ENCODE measurements around the gene CDK13. TPM values are rescaled to one million over a fixed set of nuclear protein-coding genes. Genes with fewer than 3 reads are reported as not detected.

CDK13 gene
- total and polyA plus RNA-seq, 2 donors (not counting 3 experiments of a cell fraction or from before 2014, with no cell fraction given): 24.5 to 56.7 TPM

DNA sequence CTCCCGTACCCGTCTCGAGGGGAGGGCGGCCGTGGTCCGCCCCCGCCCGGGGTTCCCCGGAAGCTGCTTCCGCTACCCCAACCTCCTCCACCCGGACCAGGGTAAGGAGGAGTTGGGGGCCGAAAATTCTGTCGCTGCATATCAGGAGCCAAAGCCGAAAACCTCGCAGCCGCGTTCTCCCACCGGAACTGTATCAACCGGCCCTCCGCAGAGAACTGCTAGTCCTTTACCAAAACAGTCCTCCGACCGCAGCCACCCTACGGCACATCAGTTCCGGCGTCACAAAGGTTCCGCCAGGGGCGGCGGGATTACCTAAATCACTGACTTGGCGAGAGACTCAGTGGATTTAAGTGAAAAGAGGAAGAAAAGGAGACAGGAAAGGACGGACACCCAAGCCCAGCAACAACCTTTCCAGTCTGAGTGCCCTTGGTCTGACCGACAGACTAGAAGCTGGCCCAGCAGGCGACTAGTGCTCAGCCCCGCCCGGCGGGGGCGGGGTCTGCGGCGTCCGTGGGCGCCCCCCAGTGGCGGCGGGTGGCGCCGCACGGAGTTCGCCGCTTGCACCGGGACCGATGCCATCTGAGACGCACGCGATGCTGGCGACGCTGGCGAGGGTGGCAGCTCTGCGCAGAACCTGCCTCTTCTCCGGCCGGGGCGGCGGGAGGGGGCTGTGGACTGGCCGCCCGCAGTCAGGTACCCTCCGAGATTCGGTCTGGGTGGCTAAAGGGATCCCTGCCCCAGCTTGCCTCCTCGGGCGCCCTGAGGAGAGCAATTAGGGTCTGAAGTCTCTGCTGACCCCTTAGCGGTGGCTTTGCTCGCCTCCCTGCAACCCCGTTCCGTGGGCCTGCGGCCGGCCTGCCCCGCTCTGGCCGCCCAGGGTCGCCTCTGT is 184.6 kb downstream of the CDK13 start, which contains the start of the genes MPLKIP and SUGCT:
Gene MPLKIP (minus strand): TSS at position 195 of the 889 bp plus-strand sequence. CDS start 55 bp downstream, at position 140.
Gene SUGCT (plus strand): TSS at position 578 of the 889 bp plus-strand sequence.
- Histone ChIP-seq H3K9me1 (replicated peaks; ENCODE audit: control insufficient read depth, extremely low read depth, insufficient read depth, low read length) (no peaks in the 10 kb centered on the region), H4K20me1 (replicated peaks; ENCODE audit: control insufficient read depth, extremely low read depth, insufficient read depth, low read length) (no peaks in the 10 kb centered on the region), H3K27ac (ENCODE audit: insufficient read depth, low read depth, low read length) (peak within 1 kb of the TSS; percentile 67), H3K36me3 (ENCODE audit: control insufficient read depth in 2 of 2, extremely low read depth in 1 of 2, insufficient read depth in 2 of 2, low read length in 2 of 2) (no peaks in the 10 kb centered on the region), H3K4me2 (ENCODE audit: insufficient read depth, low read length) (peak within 1 kb of the TSS; percentile 92), H2AFZ (ENCODE audit: low read depth, low read length) (peak within 1 kb of the TSS; percentile 91), H3K79me2 (ENCODE audit: control insufficient read depth, insufficient read depth, low read length) (peaks cover 45% of the 10 kb centered on the region), H3K27me3 (ENCODE audit: control insufficient read depth in 2 of 2, insufficient read depth in 2 of 2, low read length in 2 of 2) (no peaks in the 10 kb centered on the region), H3K9me3 (replicated peaks; ENCODE audit: control insufficient read depth, insufficient read depth, low read length) (no peaks in the 10 kb centered on the region), H3K4me3 (replicated peaks in 1 of 3; ENCODE audit: insufficient read depth in 1 of 3, low read depth in 1 of 3, low read length in 3 of 3) (peak within 1 kb of the TSS; percentile 63 to 99 (median 99)), H3K4me1 (ENCODE audit: control insufficient read depth, extremely low read depth, insufficient read depth, low read length) (peaks cover 14% of the 10 kb centered on the region), H3K9ac (replicated peaks; ENCODE audit: extremely low read depth, insufficient read depth, low read length) (peak within 1 kb of the TSS; percentile 75)
- BruUV-seq (replicated peaks): no TSS peak
- DNase-seq (ENCODE audit: low read depth, low spot score): peak; percentile 89
- dilution Hi-C loops (cut with MboI; ENCODE audit: extremely low pct_ligation_motif_present, low sequenced_read_pairs) (no loop called here), intact Hi-C loops (cut with micrococcal nuclease) (loop anchor here (1.0 to 10.0 kb wide), 4 partner anchors 164 to 1570 kb away; partner anchors contain the start of gene INHBA)
- CTCF ChIA-PET: interaction anchor here (0.7 to 3.7 kb wide), 15 partner anchors 10 to 1599 kb away, joined by 3 to 23 read pairs (median 3); no protein-coding TSS in a partner anchor
- peak; percentile 80 for FAIRE-seq
- POLR2A ChIA-PET: interaction anchor here (0.5 kb wide), 1 partner anchor 121 kb away, joined by 3 read pairs; no protein-coding TSS in a partner anchor
- TF ChIP-seq MYC (IDR thresholded peaks at IDR 0.05; ENCODE audit: low read depth, low read length): peak; percentile 50
- no peak for TF ChIP-seq POLR2AphosphoS5 (IDR thresholded peaks at IDR 0.05; ENCODE audit: insufficient read depth, low read depth, low read length)
- TF ChIP-seq, protein P1, sequence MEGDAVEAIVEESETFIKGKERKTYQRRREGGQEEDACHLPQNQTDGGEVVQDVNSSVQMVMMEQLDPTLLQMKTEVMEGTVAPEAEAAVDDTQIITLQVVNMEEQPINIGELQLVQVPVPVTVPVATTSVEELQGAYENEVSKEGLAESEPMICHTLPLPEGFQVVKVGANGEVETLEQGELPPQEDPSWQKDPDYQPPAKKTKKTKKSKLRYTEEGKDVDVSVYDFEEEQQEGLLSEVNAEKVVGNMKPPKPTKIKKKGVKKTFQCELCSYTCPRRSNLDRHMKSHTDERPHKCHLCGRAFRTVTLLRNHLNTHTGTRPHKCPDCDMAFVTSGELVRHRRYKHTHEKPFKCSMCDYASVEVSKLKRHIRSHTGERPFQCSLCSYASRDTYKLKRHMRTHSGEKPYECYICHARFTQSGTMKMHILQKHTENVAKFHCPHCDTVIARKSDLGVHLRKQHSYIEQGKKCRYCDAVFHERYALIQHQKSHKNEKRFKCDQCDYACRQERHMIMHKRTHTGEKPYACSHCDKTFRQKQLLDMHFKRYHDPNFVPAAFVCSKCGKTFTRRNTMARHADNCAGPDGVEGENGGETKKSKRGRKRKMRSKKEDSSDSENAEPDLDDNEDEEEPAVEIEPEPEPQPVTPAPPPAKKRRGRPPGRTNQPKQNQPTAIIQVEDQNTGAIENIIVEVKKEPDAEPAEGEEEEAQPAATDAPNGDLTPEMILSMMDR (IDR thresholded peaks at IDR 0.05; ENCODE audit: extremely low read depth in 1 of 2, insufficient read depth in 1 of 2, low read depth in 1 of 2, low read length in 2 of 2): peak; percentile 96 to 99
- TF ChIP-seq FOS (IDR thresholded peaks at IDR 0.05; ENCODE audit: borderline replicate concordance, insufficient read depth, low read length): no peak
- peak; percentile 26 for TF ChIP-seq MAX (IDR thresholded peaks at IDR 0.05; ENCODE audit: insufficient read depth, insufficient read length)
- peak; percentile 35 for TF ChIP-seq POLR2A (IDR thresholded peaks at IDR 0.05; ENCODE audit: low read depth, low read length)
